H9 (cell line): ENCODE measurements around the gene TOGARAM2. TPM values are rescaled to one million over a fixed set of nuclear protein-coding genes. Genes with fewer than 3 reads are reported as not detected.

Experiments used
- DNase-seq: peaks from one replicate; pipeline ENCODE4 v3.0.0-alpha.2; 2017
- H2AFZ ChIP-seq: one replicate; pipeline ENCODE4 v1.6.1; 2013; ENCODE audit warnings: mild to moderate bottlenecking, low read length, control low read depth, moderate library complexity
- H2AK5ac ChIP-seq: 2 replicates; pipeline ENCODE4 v1.6.1; 2013; ENCODE audit warnings: low read length, control low read depth, mixed read lengths; ENCODE audit not compliant: insufficient read length
- H2BK120ac ChIP-seq: one replicate; pipeline ENCODE4 v1.6.1; 2013; ENCODE audit warnings: low read depth, mild to moderate bottlenecking, low read length, control low read depth, inconsistent platforms; ENCODE audit not compliant: poor library complexity, severe bottlenecking
- H2BK12ac ChIP-seq: 2 replicates; pipeline ENCODE4 v1.6.1; 2013; ENCODE audit warnings: low read length, control low read depth, mixed read lengths, low read depth; ENCODE audit not compliant: insufficient read length
- H2BK15ac ChIP-seq: 2 replicates; pipeline ENCODE4 v1.6.1; 2013; ENCODE audit warnings: low read depth, low read length, control low read depth
- H2BK20ac ChIP-seq: one replicate; pipeline ENCODE4 v1.6.1; 2013; ENCODE audit warnings: low read depth, mild to moderate bottlenecking, low read length, control low read depth, inconsistent platforms; ENCODE audit not compliant: poor library complexity, severe bottlenecking
- H2BK5ac ChIP-seq: 2 replicates; pipeline ENCODE4 v1.6.1; 2013; ENCODE audit warnings: low read length, control low read depth, mixed read lengths; ENCODE audit not compliant: insufficient read length
- H3K14ac ChIP-seq: 2 replicates; pipeline ENCODE4 v1.6.1; 2013; ENCODE audit warnings: low read length, control low read depth; ENCODE audit not compliant: insufficient read depth
- H3K18ac ChIP-seq: 2 replicates; pipeline ENCODE4 v1.6.1; 2013; ENCODE audit warnings: low read depth, mild to moderate bottlenecking, mixed read lengths, low read length, control low read depth; ENCODE audit not compliant: insufficient read length
- H3K23ac ChIP-seq: 2 replicates; pipeline ENCODE4 v1.6.1; 2013; ENCODE audit warnings: low read length, control low read depth, mixed read lengths, low read depth; ENCODE audit not compliant: insufficient read length
- H3K23me2 ChIP-seq: 2 replicates; pipeline ENCODE4 v1.6.1; 2013; ENCODE audit warnings: low read depth, mild to moderate bottlenecking, mixed read lengths, low read length, control low read depth; ENCODE audit not compliant: insufficient read length, poor library complexity, severe bottlenecking
- H3K27ac ChIP-seq: 2 replicates; pipeline ENCODE4 v1.5.1; 2013; ENCODE audit warnings: low read length, control low read depth, mixed read lengths, low read depth; ENCODE audit not compliant: insufficient read length
- H3K27me3 ChIP-seq: 2 replicates; pipeline ENCODE4 v1.6.1; 2013; ENCODE audit warnings: low read length, control low read depth, inconsistent platforms; ENCODE audit not compliant: insufficient read depth
- H3K4ac ChIP-seq: 2 replicates; pipeline ENCODE4 v1.6.1; 2013; ENCODE audit warnings: low read depth, mild to moderate bottlenecking, control low read depth, inconsistent platforms, low read length, moderate library complexity
- H3K4me1 ChIP-seq: 2 replicates; pipeline ENCODE4 v1.6.1; 2013; ENCODE audit warnings: low read length, control low read depth, inconsistent platforms; ENCODE audit not compliant: insufficient read depth
- H3K4me2 ChIP-seq: 2 replicates; pipeline ENCODE4 v1.6.1; 2013; ENCODE audit warnings: low read length, control low read depth, mixed read lengths; ENCODE audit not compliant: insufficient read length, insufficient read depth
- H3K56ac ChIP-seq: 2 replicates; pipeline ENCODE4 v1.6.1; 2013; ENCODE audit warnings: low read depth, mild to moderate bottlenecking, mixed read lengths, low read length, control low read depth; ENCODE audit not compliant: insufficient read length
- H3K79me1 ChIP-seq: 2 replicates; pipeline ENCODE4 v1.6.1; 2013; ENCODE audit warnings: low read depth, mild to moderate bottlenecking, moderate library complexity, low read length, control low read depth, inconsistent platforms; ENCODE audit not compliant: insufficient read depth, poor library complexity, severe bottlenecking
- H3K79me2 ChIP-seq: 2 replicates; pipeline ENCODE4 v1.6.1; 2013; ENCODE audit warnings: low read length, control low read depth, inconsistent platforms; ENCODE audit not compliant: insufficient read depth
- H3K9ac ChIP-seq: 2 replicates; pipeline ENCODE4 v1.6.1; 2013; ENCODE audit warnings: low read length, control low read depth, mixed read lengths; ENCODE audit not compliant: insufficient read length; ENCODE audit errors: extremely low read depth
- H3K9me3 ChIP-seq: one replicate; pipeline ENCODE4 v1.6.1; 2013; ENCODE audit warnings: low read depth, low read length, inconsistent platforms; ENCODE audit not compliant: control insufficient read depth
- H3T11ph ChIP-seq: one replicate; pipeline ENCODE4 v1.6.1; 2013; ENCODE audit warnings: mild to moderate bottlenecking, low read length, control low read depth, inconsistent platforms
- H4K20me1 ChIP-seq: one replicate; pipeline ENCODE4 v1.6.1; 2013; ENCODE audit not compliant: control insufficient read depth, insufficient read length, insufficient read depth
- H4K5ac ChIP-seq: 2 replicates; pipeline ENCODE4 v1.6.1; 2013; ENCODE audit warnings: low read depth, mild to moderate bottlenecking, mixed read lengths, low read length, control low read depth; ENCODE audit not compliant: insufficient read length
- H4K8ac ChIP-seq: replicated peaks from 2 replicates; pipeline ENCODE4 v1.6.1; 2013; ENCODE audit warnings: low read length, control low read depth, mixed read lengths, low read depth; ENCODE audit not compliant: insufficient read length
- H4K91ac ChIP-seq: 2 replicates; pipeline ENCODE4 v1.6.1; 2013; ENCODE audit warnings: low read depth, mild to moderate bottlenecking, moderate library complexity, mixed read lengths, low read length, control low read depth; ENCODE audit not compliant: insufficient read length
- H3K27ac Mint-ChIP-seq, 3 experiments: 2 replicates in 2 of 3; 3 replicates in 1 of 3; pipeline ENCODE4 v1.8.0; 2020 to 2021; ENCODE audit warnings: mixed read lengths in 3 of 3, mild to moderate bottlenecking in 1 of 3, moderate library complexity in 1 of 3
- H3K27me3 Mint-ChIP-seq: 2 replicates; pipeline ENCODE4 v1.8.0; 2021; ENCODE audit warnings: low read depth, mild to moderate bottlenecking, moderate library complexity, mixed read lengths
- H3K36me3 Mint-ChIP-seq, 3 experiments: 2 replicates in 2 of 3; 3 replicates in 1 of 3; pipeline ENCODE4 v1.8.0; 2020 to 2021; ENCODE audit warnings: low read depth in 3 of 3, mixed read lengths in 3 of 3; ENCODE audit not compliant: insufficient read depth in 1 of 3
- H3K4me1 Mint-ChIP-seq, 2 experiments: 2 replicates each; pipeline ENCODE4 v1.8.0; 2020; ENCODE audit warnings: mixed read lengths in 2 of 2
- H3K4me3 Mint-ChIP-seq, 2 experiments: 2 replicates in 1 of 2; 3 replicates in 1 of 2; pipeline ENCODE4 v1.8.0; 2020 to 2021; ENCODE audit warnings: mild to moderate bottlenecking in 2 of 2, mixed read lengths in 2 of 2, moderate library complexity in 1 of 2
- H3K9me3 Mint-ChIP-seq, 2 experiments: 2 replicates in 1 of 2; 3 replicates in 1 of 2; pipeline ENCODE4 v1.8.0; 2020; ENCODE audit warnings: mild to moderate bottlenecking in 2 of 2, mixed read lengths in 2 of 2, moderate library complexity in 1 of 2
- CTCF ChIP-seq: fragments of 200-600 bp; sonication (generic); conservative IDR thresholded peaks from 3 replicates; pipeline ENCODE4 v1.8.0; 2021; ENCODE audit warnings: antibody characterized with exemption, mild to moderate bottlenecking
- WGBS: extraction: QIAGEN DNeasy Blood & Tissue Kit; methylation state at CpG from one replicate; pipeline ENCODE4 v1.1.7; 2013; ENCODE audit warnings: missing lambda C conversion rate, low lambda C conversion rate, mixed read lengths; ENCODE audit not compliant: insufficient read length; ENCODE audit errors: extremely low coverage; 5-methylcytosine and 5-hydroxymethylcytosine counted together
- total RNA-seq: library from RNA; stranded (reverse); gene quantifications from 2 replicates; pipeline ENCODE4 v1.2.1, GENCODE V29; 2021

Gene TOGARAM2
- total RNA-seq, 1 experiment from 2014 or later, result 0.83 TPM

- no peak overlapping the region for H3K56ac ChIP-seq
- H3K27me3 Mint-ChIP-seq, result peaks cover 5% of the 10 kb centered on the region; the same call in 1 of the 2 replicates
- H4K20me1 ChIP-seq, result no peaks in the 10 kb centered on the region
- WGBS, result no CpG with 5 or more reads among the region's 1 CpG
- no peak overlapping the region for H2BK120ac ChIP-seq
- no peak overlapping the region for H3T11ph ChIP-seq
- H3K36me3 Mint-ChIP-seq, result peaks cover 0 to 7% (median 3%) of the 10 kb centered on the region in 3 experiments; a peak in 4 of 7 replicates
- no peak overlapping the region for H2AK5ac ChIP-seq
- H4K5ac ChIP-seq, result no peak overlapping the region
- H3K27ac ChIP-seq, result no peak overlapping the region
- no peaks in the 10 kb centered on the region for H3K27me3 ChIP-seq
- no peak overlapping the region for H3K18ac ChIP-seq
- H3K9me3 ChIP-seq, result peaks cover 4% of the 10 kb centered on the region
- no peak overlapping the region for H3K4me2 ChIP-seq
- no peak overlapping the region for H2BK12ac ChIP-seq
- H3K9me3 Mint-ChIP-seq, result peaks cover 7 to 11% of the 10 kb centered on the region in 2 experiments; a peak in 4 of 5 replicates
- no peak overlapping the region for H3K23ac ChIP-seq
- H3K4me1 Mint-ChIP-seq, result no peaks in the 10 kb centered on the region
- H3K4me3 Mint-ChIP-seq, result no peak overlapping the region
- H2BK5ac ChIP-seq, result no peak overlapping the region
- H3K23me2 ChIP-seq, result no peaks in the 10 kb centered on the region
- H3K4ac ChIP-seq, result no peak overlapping the region
- H3K79me1 ChIP-seq, result no peaks in the 10 kb centered on the region
- no peak for TF ChIP-seq CTCF
- no peaks in the 10 kb centered on the region for H3K79me2 ChIP-seq
- no peak overlapping the region for H3K27ac Mint-ChIP-seq
- no peak for DNase-seq
- no peak overlapping the region for H4K91ac ChIP-seq
- no peak overlapping the region for H2AFZ ChIP-seq
- H3K9ac ChIP-seq, result no peak overlapping the region
- H3K4me1 ChIP-seq, result no peaks in the 10 kb centered on the region
- H2BK20ac ChIP-seq, result no peak overlapping the region
- no peak overlapping the region for H2BK15ac ChIP-seq
- H3K14ac ChIP-seq, result no peak overlapping the region
- no peak overlapping the region for H4K8ac ChIP-seq
Observed at GRCh38 chr2:29100564-29100963, 119.5 kb downstream of the TOGARAM2 start.

Other genes with a start within 250 kb of the TOGARAM2 start
- gene PPP1CB, start 229.5 kb upstream of the TOGARAM2 start, total RNA-seq, result 183 and 184 TPM in 2 replicates
- 0.52 and 1.1 TPM in 2 replicates for gene SPDYA, start 170.5 kb upstream of the TOGARAM2 start, total RNA-seq
- gene TRMT61B, start 111.0 kb upstream of the TOGARAM2 start, total RNA-seq, result 20.7 and 21.0 TPM in 2 replicates
- gene WDR43, start 86.6 kb upstream of the TOGARAM2 start, total RNA-seq, result 154 and 186 TPM in 2 replicates
- not detected in 2 replicates for gene PCARE, start 93.2 kb downstream of the TOGARAM2 start, total RNA-seq
- 0.66 and 0.77 TPM in 2 replicates for gene CLIP4, start 134.1 kb downstream of the TOGARAM2 start, total RNA-seq